BE2C (cell line): ENCODE data around the gene YTHDF1.

Source experiments
- DNase-seq: peaks from one replicate; pipeline ENCODE4 v3.0.0-alpha.2; 2020
- H3K27me3 ChIP-seq: fragments of 250-450 bp; sonication (Bioruptor Pico); 2 replicates; pipeline ENCODE4 v1.5.1; 2020; ENCODE audit warnings: mild to moderate bottlenecking
- H3K36me3 ChIP-seq: fragments of 250-450 bp; sonication (Bioruptor Pico); 2 replicates; pipeline ENCODE4 v1.5.1; 2020; ENCODE audit warnings: mild to moderate bottlenecking
- H3K4me1 ChIP-seq: fragments of 250-450 bp; sonication (Bioruptor Pico); 2 replicates; pipeline ENCODE4 v1.5.1; 2020
- H3K4me3 ChIP-seq: 2 replicates; pipeline ENCODE4 v1.5.1; 2011; ENCODE audit warnings: low read depth, low read length
- H3K9me3 ChIP-seq: fragments of 250-450 bp; sonication (Bioruptor Pico); 2 replicates; pipeline ENCODE4 v1.5.1; 2020
- TF ChIP-seq, protein P1 (sequence below): IDR thresholded peaks from 2 replicates; pipeline ENCODE4 v1.5.1; 2012; ENCODE audit warnings: mild to moderate bottlenecking, low read depth, low read length

Gene YTHDF1

GRCh38 chr20:63172726-63173125, 43.2 kb downstream of the YTHDF1 start:
- Histone ChIP-seq H3K27me3 (peaks cover 64% of the 10 kb centered on the region), H3K36me3 (no peaks in the 10 kb centered on the region), H3K4me1 (no peaks in the 10 kb centered on the region), H3K9me3 (no peaks in the 10 kb centered on the region), H3K4me3 (no peak overlapping the region)
- DNase-seq: no peak
- TF ChIP-seq, protein P1, sequence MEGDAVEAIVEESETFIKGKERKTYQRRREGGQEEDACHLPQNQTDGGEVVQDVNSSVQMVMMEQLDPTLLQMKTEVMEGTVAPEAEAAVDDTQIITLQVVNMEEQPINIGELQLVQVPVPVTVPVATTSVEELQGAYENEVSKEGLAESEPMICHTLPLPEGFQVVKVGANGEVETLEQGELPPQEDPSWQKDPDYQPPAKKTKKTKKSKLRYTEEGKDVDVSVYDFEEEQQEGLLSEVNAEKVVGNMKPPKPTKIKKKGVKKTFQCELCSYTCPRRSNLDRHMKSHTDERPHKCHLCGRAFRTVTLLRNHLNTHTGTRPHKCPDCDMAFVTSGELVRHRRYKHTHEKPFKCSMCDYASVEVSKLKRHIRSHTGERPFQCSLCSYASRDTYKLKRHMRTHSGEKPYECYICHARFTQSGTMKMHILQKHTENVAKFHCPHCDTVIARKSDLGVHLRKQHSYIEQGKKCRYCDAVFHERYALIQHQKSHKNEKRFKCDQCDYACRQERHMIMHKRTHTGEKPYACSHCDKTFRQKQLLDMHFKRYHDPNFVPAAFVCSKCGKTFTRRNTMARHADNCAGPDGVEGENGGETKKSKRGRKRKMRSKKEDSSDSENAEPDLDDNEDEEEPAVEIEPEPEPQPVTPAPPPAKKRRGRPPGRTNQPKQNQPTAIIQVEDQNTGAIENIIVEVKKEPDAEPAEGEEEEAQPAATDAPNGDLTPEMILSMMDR: peak; percentile 23

DNA sequence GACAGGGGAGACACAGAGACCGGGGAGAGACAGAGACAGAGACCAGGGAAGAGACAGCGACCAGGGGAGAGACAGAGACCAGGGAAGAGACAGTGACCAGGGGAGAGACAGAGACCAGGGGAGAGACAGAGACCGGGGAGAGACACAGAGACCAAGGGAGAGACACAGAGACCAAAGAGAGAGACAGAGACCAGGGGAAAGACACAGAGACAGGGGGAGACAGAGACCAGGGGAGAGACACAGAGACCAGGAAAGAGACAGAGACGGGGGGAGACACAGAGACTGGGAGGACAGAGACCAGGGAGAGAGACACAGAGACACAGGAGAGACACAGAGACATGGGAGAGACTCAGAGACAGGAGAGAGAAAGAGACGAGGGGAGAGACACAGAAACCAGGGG, 43.9 kb downstream of the YTHDF1 start:
- Histone ChIP-seq H3K9me3 (no peaks in the 10 kb centered on the region), H3K4me1 (no peaks in the 10 kb centered on the region), H3K36me3 (no peaks in the 10 kb centered on the region), H3K27me3 (peaks cover 56% of the 10 kb centered on the region), H3K4me3 (no peak overlapping the region)
- no peak for DNase-seq
- TF ChIP-seq, protein P1: no peak

- H3K27me3 ChIP-seq: peaks cover 33% of the 10 kb centered on the region
- H3K4me1 ChIP-seq: no peaks in the 10 kb centered on the region
- no peak for DNase-seq
- TF ChIP-seq, protein P1: no peak
- H3K9me3 ChIP-seq: no peaks in the 10 kb centered on the region
- no peaks in the 10 kb centered on the region for H3K36me3 ChIP-seq
- no peak overlapping the region for H3K4me3 ChIP-seq
These were observed 46.2 kb downstream of the YTHDF1 start for GRCh38 chr20:63169681-63170080.

DNA sequence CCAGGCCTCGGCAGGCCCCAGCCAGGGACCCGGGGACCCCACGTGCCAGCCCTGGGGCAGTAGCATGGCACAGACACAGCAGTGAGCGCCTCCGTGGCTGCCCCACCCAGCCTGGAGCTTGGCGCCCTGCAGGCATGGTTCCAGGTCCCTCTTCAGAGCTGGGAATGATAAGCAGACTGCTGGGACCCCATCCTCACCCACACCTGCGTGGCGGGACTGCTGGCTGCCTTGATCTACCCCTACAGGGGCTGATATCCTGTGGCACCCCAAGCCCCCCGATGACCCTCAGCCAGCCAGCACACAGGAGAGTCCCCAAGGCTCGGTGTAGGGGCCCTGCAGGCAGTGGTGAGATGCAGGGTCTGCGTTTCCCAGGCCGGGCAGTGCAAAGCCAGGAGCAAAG, 47.1 kb downstream of the YTHDF1 start:
- DNase-seq: no peak
- Histone ChIP-seq H3K4me3 (no peak overlapping the region), H3K27me3 (peaks cover 25% of the 10 kb centered on the region), H3K36me3 (no peaks in the 10 kb centered on the region), H3K4me1 (no peaks in the 10 kb centered on the region), H3K9me3 (no peaks in the 10 kb centered on the region)
- TF ChIP-seq, protein P1: no peak

DNA sequence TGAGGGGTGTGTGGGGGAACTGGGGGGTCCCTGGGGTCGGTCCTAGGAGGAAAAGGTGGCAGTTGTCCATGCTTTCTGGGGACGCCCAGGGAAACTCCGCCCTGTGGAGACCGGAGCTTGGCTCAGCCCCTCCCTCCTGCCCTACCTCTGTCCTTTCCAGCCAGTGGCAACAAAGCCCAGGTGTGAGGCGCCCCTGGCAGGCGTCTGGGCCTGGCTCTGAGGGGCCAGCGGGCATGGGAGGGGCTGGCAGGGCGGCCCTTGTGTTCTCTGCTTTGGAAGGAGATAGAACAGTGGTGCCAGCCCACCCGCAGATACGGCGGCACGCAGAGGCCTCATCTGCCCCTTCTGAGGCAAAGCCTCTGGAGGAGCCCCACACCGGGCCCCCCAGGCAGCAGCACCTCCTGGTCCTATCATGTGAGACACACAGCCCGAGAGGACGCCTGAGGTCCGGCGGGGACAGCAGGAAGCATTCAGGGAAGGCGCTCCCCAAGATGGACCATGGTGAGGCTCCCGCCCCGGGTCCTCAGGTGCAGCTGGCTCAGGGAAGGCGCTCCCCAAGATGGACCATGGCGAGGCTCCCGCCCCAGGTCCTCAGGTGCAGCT, 47.9 kb downstream of the YTHDF1 start:
- Histone ChIP-seq H3K4me1 (no peaks in the 10 kb centered on the region), H3K9me3 (no peaks in the 10 kb centered on the region), H3K27me3 (peaks cover 17% of the 10 kb centered on the region), H3K4me3 (no peak overlapping the region), H3K36me3 (no peaks in the 10 kb centered on the region)
- DNase-seq: peak; percentile 10
- TF ChIP-seq, protein P1: no peak

GRCh38 chr20:63167026-63167917, 48.7 kb downstream of the YTHDF1 start:
- Histone ChIP-seq H3K36me3 (no peaks in the 10 kb centered on the region), H3K9me3 (no peaks in the 10 kb centered on the region), H3K27me3 (peaks cover 14% of the 10 kb centered on the region), H3K4me1 (no peaks in the 10 kb centered on the region; the same call in 1 of the 2 replicates), H3K4me3 (no peak overlapping the region)
- TF ChIP-seq, protein P1: no peak
- DNase-seq: peak; percentile 32
